Stomach (tissue), 9 donors: ENCODE measurements around the gene PITPNC1. TPM values are rescaled to one million over a fixed set of nuclear protein-coding genes. Genes with fewer than 3 reads are reported as not detected.
A peak's percentile ranks its signal among the peaks of the same experiment; 100 is the strongest.

ENCODE experiments used
- DNase-seq, 2 donors: peaks; one replicate each; pipeline versions ENCODE4 v3.0.0 to v3.0.0-alpha.2; 2013 to 2019
- H3K27ac ChIP-seq, 5 donors: fragments of 200-600 bp in 4 of 5; sonication (generic) in 4 of 5; one replicate each; pipeline ENCODE4 v1.5.1; 2013 to 2019; ENCODE audit warnings: mild to moderate bottlenecking in 1 of 5, moderate library complexity in 1 of 5
- H3K27me3 ChIP-seq, 3 donors: fragments of 200-600 bp; sonication (generic); one replicate each; pipeline ENCODE4 v1.5.1; 2017 to 2019; ENCODE audit warnings: mixed run types in 1 of 3
- H3K36me3 ChIP-seq, 4 donors: fragments of 200-600 bp; sonication (generic); 1 replicate in 3 of 4; 2 replicates in 1 of 4; pipeline ENCODE4 v1.5.1; 2016 to 2019
- H3K4me1 ChIP-seq, 4 donors: fragments of 200-600 bp; sonication (generic); one replicate each; pipeline ENCODE4 v1.5.1; 2016 to 2019
- H3K4me3 ChIP-seq, 4 donors: fragments of 200-600 bp; sonication (generic) in 3 of 4; one replicate each; pipeline ENCODE4 v1.5.1; 2016 to 2019; ENCODE audit warnings: mild to moderate bottlenecking in 1 of 4
- H3K9me3 ChIP-seq, 4 donors: fragments of 200-600 bp; sonication (generic); one replicate each; pipeline ENCODE4 v1.5.1; 2016 to 2019
- CTCF ChIP-seq, 7 experiments: fragments of 450-650 bp in 4 of 7; fragments of 200-600 bp in 3 of 7; sonication (generic) in 3 of 7; IDR thresholded peaks; one replicate each; pipeline ENCODE4 v1.5.1; 2016 to 2019; ENCODE audit warnings: antibody characterized with exemption in 7 of 7, control low read depth in 2 of 7, mild to moderate bottlenecking in 1 of 7
- EP300 ChIP-seq: sonication (generic); formaldehyde crosslinking; IDR thresholded peaks from one replicate; pipeline ENCODE4 v1.6.1; 2017; ENCODE audit warnings: antibody characterized with exemption
- POLR2A ChIP-seq, 4 donors: fragments of 450-650 bp; IDR thresholded peaks; one replicate each; pipeline ENCODE4 v1.6.1; 2016; ENCODE audit warnings: antibody characterized with exemption in 4 of 4, control low read depth in 2 of 4, mild to moderate bottlenecking in 1 of 4, moderate library complexity in 1 of 4
- POLR2AphosphoS5 ChIP-seq, 3 donors: sonication (generic); formaldehyde crosslinking; IDR thresholded peaks; one replicate each; pipeline ENCODE4 v1.6.1; 2016; ENCODE audit warnings: antibody characterized with exemption in 3 of 3
- WGBS, 5 donors: extraction: QIAGEN DNeasy Blood & Tissue Kit in 3 of 5; methylation state at CpG; one replicate each; pipeline versions ENCODE4 v1.1.5 to v1.1.7; 2013 to 2018; 5-methylcytosine and 5-hydroxymethylcytosine counted together
- intact Hi-C: fragments of 100-400 bp; cut with DNase I; formaldehyde crosslinking; loops from one replicate; pipeline ENCODE4 v1.15.1; 2023; ENCODE audit warnings: low total_unique reads
- polyA plus RNA-seq, 3 donors: library from polyadenylated mRNA; stranded (reverse); fragments of 200-250 nt; gene quantifications; one replicate each; pipeline ENCODE4 v1.2.3, GENCODE V29; 2013
- total RNA-seq, 5 donors: library from RNA; depleted of rRNA; stranded (reverse); fragments of >200 nt; gene quantifications; one replicate each; pipeline versions ENCODE4 v1.1.0 to v1.2.3, GENCODE V29; 2014 to 2016
- donor health status: healthy with polysubstance abuse.
- donor health status: Bipolar disorder and iron deficiency.
- donor health status: healthy.

The PITPNC1 gene
- total and polyA plus RNA-seq, 8 donors = 2.3 to 25.3 (median 14.4) TPM

GRCh38 chr17:67711916-67712315 is 334.8 kb downstream of the PITPNC1 start:
- no peak overlapping the region for H3K4me3 ChIP-seq
- H3K36me3 ChIP-seq = no peaks in the 10 kb centered on the region
- DNase-seq = no peak
- no peaks in the 10 kb centered on the region for H3K9me3 ChIP-seq
- 74 to 80% (median 79%) methylated on average over 4 of the region's 4 CpGs for WGBS, 5 donors
- TF ChIP-seq POLR2AphosphoS5 (IDR thresholded peaks at IDR 0.05) (no peak), POLR2A (IDR thresholded peaks at IDR 0.05) (no peak), CTCF (IDR thresholded peaks at IDR 0.05) (no peak), EP300 (no peak)
- no peaks in the 10 kb centered on the region for H3K27me3 ChIP-seq
- H3K27ac ChIP-seq = no peak overlapping the region
- peaks cover 0 to 3% (median 1%) of the 10 kb centered on the region in 4 donors for H3K4me1 ChIP-seq
- intact Hi-C loops = no loop called here

DNA sequence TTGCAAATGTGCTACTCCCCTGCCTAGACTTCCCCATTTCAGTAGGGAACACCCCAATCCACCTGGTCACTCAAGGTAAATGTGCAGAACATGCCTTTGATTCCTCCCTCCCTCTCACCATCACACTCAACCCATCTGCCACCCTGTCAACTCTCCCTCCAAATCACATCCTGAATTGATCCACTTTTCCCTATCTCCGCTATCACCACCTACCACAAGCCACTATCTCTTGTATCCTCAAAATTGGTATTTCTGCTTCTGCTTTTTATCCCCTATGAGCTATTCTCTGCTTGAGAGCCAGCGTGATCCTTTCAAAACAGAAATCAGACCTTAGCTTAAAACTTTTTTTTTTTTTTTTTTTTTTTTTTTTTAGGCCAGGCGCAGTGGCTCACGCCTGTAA is 335.3 kb downstream of the PITPNC1 start:
- no peaks in the 10 kb centered on the region for H3K36me3 ChIP-seq
- peaks cover 0 to 6% (median 3%) of the 10 kb centered on the region in 4 donors for H3K4me1 ChIP-seq
- H3K27me3 ChIP-seq = no peaks in the 10 kb centered on the region
- intact Hi-C loops = no loop called here
- H3K4me3 ChIP-seq = no peak overlapping the region
- no peak for DNase-seq
- TF ChIP-seq EP300 (no peak), POLR2AphosphoS5 (IDR thresholded peaks at IDR 0.05) (no peak), POLR2A (IDR thresholded peaks at IDR 0.05) (no peak), CTCF (IDR thresholded peaks at IDR 0.05) (no peak)
- WGBS, 5 donors = 84 to 99% (median 96%) methylated on average over 4 of the region's 4 CpGs
- H3K9me3 ChIP-seq = no peaks in the 10 kb centered on the region
- no peak overlapping the region for H3K27ac ChIP-seq

GRCh38 chr17:67713169-67713568 is 336.1 kb downstream of the PITPNC1 start:
- Histone ChIP-seq H3K9me3 (no peaks in the 10 kb centered on the region), H3K27ac (no peak overlapping the region), H3K27me3 (no peaks in the 10 kb centered on the region), H3K36me3 (no peaks in the 10 kb centered on the region), H3K4me3 (no peak overlapping the region), H3K4me1 (peaks cover 0 to 6% (median 3%) of the 10 kb centered on the region in 4 donors)
- 93 to 96% (median 94%) methylated on average over 3 of the region's 3 CpGs for WGBS, 5 donors
- intact Hi-C loops = no loop called here
- DNase-seq = no peak
- TF ChIP-seq CTCF (IDR thresholded peaks at IDR 0.05) (no peak), EP300 (no peak)

DNA sequence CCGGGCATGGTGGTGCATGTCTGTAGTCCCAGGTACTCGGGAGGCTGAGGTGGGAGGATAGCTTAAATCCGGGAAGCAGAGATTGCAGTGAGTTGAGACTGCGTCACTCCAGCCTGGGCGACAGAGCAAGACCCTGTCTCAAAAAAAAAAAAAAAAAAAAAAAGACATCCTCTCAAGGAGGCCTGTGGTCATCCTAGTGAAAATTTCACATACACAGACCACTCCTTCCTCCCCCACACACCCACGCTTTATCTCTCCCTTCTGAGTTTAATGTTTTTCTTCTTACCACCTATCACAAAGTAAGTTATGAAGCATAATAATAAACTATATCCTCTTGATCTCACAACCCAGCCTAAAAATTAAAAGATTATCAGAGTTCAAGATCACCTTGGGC is 339.3 kb downstream of the PITPNC1 start:
- H3K27me3 ChIP-seq = no peaks in the 10 kb centered on the region
- TF ChIP-seq POLR2A (IDR thresholded peaks at IDR 0.05) (no peak), EP300 (no peak), CTCF (IDR thresholded peaks at IDR 0.05) (no peak), POLR2AphosphoS5 (IDR thresholded peaks at IDR 0.05) (no peak)

More for the DNA sequence above, 339.3 kb downstream of the PITPNC1 start:
- Histone ChIP-seq H3K27ac (peak overlapping the region in 1 of 5 donors; percentile 91), H3K4me1 (peaks cover 10 to 24% (median 19%) of the 10 kb centered on the region in 4 donors), H3K36me3 (peaks cover 8 to 17% (median 14%) of the 10 kb centered on the region in 4 donors), H3K4me3 (no peak overlapping the region), H3K9me3 (no peaks in the 10 kb centered on the region)
- WGBS, 5 donors = 88 to 95% (median 93%) methylated on average over 6 of the region's 6 CpGs
- intact Hi-C loops = no loop called here
- DNase-seq = no peak
